Kidney (tissue), 14 donors: ENCODE measurements around the gene PPM1L. TPM values are rescaled to one million over a fixed set of nuclear protein-coding genes. Genes with fewer than 3 reads are reported as not detected.
A peak's percentile ranks its signal among the peaks of the same experiment; 100 is the strongest.

Source experiments
- DNase-seq, 5 donors: peaks; one replicate each; pipeline ENCODE4 v3.0.0-alpha.2; 2013 to 2020
- FAIRE-seq: peaks from 2 replicates; lab custom pipeline; 2012; peaks lifted over from hg19 to GRCh38; lab: Jason Lieb, UNC
- H3K27ac ChIP-seq, 2 donors: one replicate each; pipeline ENCODE4 v1.7.0; 2013; ENCODE audit warnings: low read depth in 2 of 2, low read length in 2 of 2, inconsistent platforms in 1 of 2
- H3K27me3 ChIP-seq: one replicate; pipeline ENCODE4 v1.7.1; 2013; ENCODE audit warnings: low read length, inconsistent platforms; ENCODE audit not compliant: control insufficient read depth, insufficient read depth
- H3K36me3 ChIP-seq, 3 donors: one replicate each; pipeline versions ENCODE4 v1.7.0 to v1.7.1; 2013; ENCODE audit warnings: low read length in 3 of 3, control low read depth in 1 of 3, inconsistent platforms in 1 of 3; ENCODE audit not compliant: insufficient read depth in 3 of 3, control insufficient read depth in 2 of 3
- H3K4me1 ChIP-seq, 3 donors: one replicate each; pipeline versions ENCODE4 v1.7.0 to v1.7.1; 2013; ENCODE audit warnings: low read length in 3 of 3, inconsistent platforms in 1 of 3, low read depth in 1 of 3; ENCODE audit not compliant: control insufficient read depth in 2 of 3, insufficient read depth in 2 of 3
- H3K4me3 ChIP-seq, 3 donors: one replicate each; pipeline versions ENCODE4 v1.7.0 to v1.8.1; 2013; ENCODE audit warnings: low read length in 3 of 3, control low read depth in 1 of 3, inconsistent platforms in 1 of 3
- H3K9ac ChIP-seq, 3 donors: one replicate each; pipeline versions ENCODE4 v1.7.0 to v1.7.1; 2013; ENCODE audit warnings: low read length in 3 of 3, control low read depth in 1 of 3, inconsistent platforms in 1 of 3
- H3K9me3 ChIP-seq, 3 donors: one replicate each; pipeline versions ENCODE4 v1.7.0 to v1.7.1; 2013; ENCODE audit warnings: low read length in 3 of 3, control low read depth in 1 of 3, inconsistent platforms in 1 of 3; ENCODE audit not compliant: control insufficient read depth in 2 of 3, insufficient read depth in 1 of 3
- CTCF ChIP-seq: IDR thresholded peaks from 3 replicates; pipeline ENCODE4 v1.5.1; 2012; ENCODE audit warnings: mild to moderate bottlenecking, moderate library complexity, borderline replicate concordance; ENCODE audit not compliant: insufficient read depth; ENCODE audit errors: extremely low read depth
- intact Hi-C: fragments of 100-400 bp; cut with DNase I; formaldehyde crosslinking; loops from one replicate; pipeline ENCODE4 v1.11.1; 2022
- polyA plus RNA-seq: library from polyadenylated mRNA; stranded (reverse); fragments of 350-450 nt; fragmentation: Illumina TruSeq; extraction: RNeasy Lipid Tissue Mini Kit (QIAGEN cat#74804); gene quantifications from one replicate; pipeline ENCODE4 v1.2.3, GENCODE V29; 2014; ENCODE audit warnings: low read depth, low replicate concordance; ENCODE audit not compliant: insufficient read depth
- total RNA-seq: library from RNA; stranded (reverse); fragmentation: NEBNext Ultra II Directional; extraction: Animal tissue kit (Norgen Biotek cat#: 25700); gene quantifications from one replicate; pipeline ENCODE4 v1.2.1, GENCODE V29; 2021
- donor health status: control.
- donor health status: control.
- donor health status: control.
- donor health status: control.
- donor health status: control.
- donor health status: DM: yes; HTN: yes; CAD: no.
- donor health status: Normal renal cell carcinoma (clear cell type).

PPM1L gene
- total and polyA plus RNA-seq, 2 donors from 2014 or later: 2.8 to 13.8 TPM

GRCh38 chr3:160950954-160951353, 194.9 kb downstream of the PPM1L start:
- intact Hi-C loops: no loop called here
- Histone ChIP-seq H3K4me3 (no peak overlapping the region), H3K9me3 (no peaks in the 10 kb centered on the region), H3K9ac (no peak overlapping the region), H3K4me1 (peaks cover 6 to 51% (median 23%) of the 10 kb centered on the region in 3 donors), H3K27me3 (no peaks in the 10 kb centered on the region), H3K36me3 (no peaks in the 10 kb centered on the region), H3K27ac (peak overlapping the region; percentile 44 to 57)
- no peak for FAIRE-seq
- no peak for DNase-seq
- no peak for TF ChIP-seq CTCF

- no peaks in the 10 kb centered on the region for H3K9me3 ChIP-seq
- no peaks in the 10 kb centered on the region for H3K36me3 ChIP-seq
- peak in 1 of 5 donors; percentile 22 for DNase-seq
- FAIRE-seq: no peak
- H3K4me1 ChIP-seq: peaks cover 6 to 45% (median 23%) of the 10 kb centered on the region in 3 donors
- peak overlapping the region in 1 of 3 donors; percentile 33 for H3K9ac ChIP-seq
- TF ChIP-seq CTCF: no peak
- H3K4me3 ChIP-seq: peak overlapping the region in 2 of 3 donors; percentile 12 to 26
- intact Hi-C loops: no loop called here
- H3K27me3 ChIP-seq: no peaks in the 10 kb centered on the region
- peak overlapping the region; percentile 44 to 57 for H3K27ac ChIP-seq
Measured at GRCh38 chr3:160951642-160952487, 195.8 kb downstream of the PPM1L start.

- H3K27me3 ChIP-seq: no peaks in the 10 kb centered on the region
- FAIRE-seq: no peak
- H3K9ac ChIP-seq: no peak overlapping the region
- H3K27ac ChIP-seq: peak overlapping the region in 1 of 2 donors; percentile 9
- intact Hi-C loops: no loop called here
- no peak overlapping the region for H3K4me3 ChIP-seq
- no peak for TF ChIP-seq CTCF
- peaks cover 0 to 43% (median 18%) of the 10 kb centered on the region in 3 donors for H3K4me1 ChIP-seq
- H3K36me3 ChIP-seq: no peaks in the 10 kb centered on the region
- no peaks in the 10 kb centered on the region for H3K9me3 ChIP-seq
- DNase-seq: no peak
Measured at GRCh38 chr3:160953686-160954085, 197.7 kb downstream of the PPM1L start.
